GM19452 (cell line): Measurements from ENCODE around the gene PEX10.

ENCODE experiments used
- ATAC-seq: cut with Tn5 transposase; IDR thresholded peaks from one replicate; pipeline ENCODE4 v1.9.1; 2021; ENCODE audit not compliant: unreplicated experiment

The PEX10 gene

GRCh38 chr1:2391041-2391930 is 21.1 kb downstream of the PEX10 start, which contains the start of the genes MORN1 and RER1:
TSS of gene MORN1 (minus strand) at chr1:2391554. CDS start at chr1:2391533, 21 bp downstream.
TSS of gene RER1 (plus strand) at chr1:2391841. CDS start at chr1:2395791, 3,950 bp downstream.
- ATAC-seq, result peak; percentile 83

DNA sequence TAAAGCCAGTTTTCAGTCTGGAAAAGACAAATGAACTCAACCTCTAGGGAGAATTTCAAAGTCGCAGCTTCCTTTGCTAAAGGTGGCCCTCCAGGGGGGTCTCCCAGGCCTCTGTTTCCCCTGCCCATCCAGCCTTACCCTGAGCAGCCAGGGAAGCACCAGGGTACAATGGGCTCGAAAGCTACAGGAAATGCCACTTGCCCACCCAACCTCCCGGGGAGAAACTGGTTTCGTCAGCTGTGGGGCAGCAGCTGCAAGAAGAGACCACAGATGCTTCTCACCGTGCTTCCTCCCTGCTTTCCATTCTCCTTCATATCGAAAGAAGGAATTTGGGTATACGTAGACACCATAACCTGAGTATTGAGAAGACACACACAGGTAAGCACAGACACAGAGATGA is 22.7 kb downstream of the PEX10 start:
- no peak for ATAC-seq

DNA sequence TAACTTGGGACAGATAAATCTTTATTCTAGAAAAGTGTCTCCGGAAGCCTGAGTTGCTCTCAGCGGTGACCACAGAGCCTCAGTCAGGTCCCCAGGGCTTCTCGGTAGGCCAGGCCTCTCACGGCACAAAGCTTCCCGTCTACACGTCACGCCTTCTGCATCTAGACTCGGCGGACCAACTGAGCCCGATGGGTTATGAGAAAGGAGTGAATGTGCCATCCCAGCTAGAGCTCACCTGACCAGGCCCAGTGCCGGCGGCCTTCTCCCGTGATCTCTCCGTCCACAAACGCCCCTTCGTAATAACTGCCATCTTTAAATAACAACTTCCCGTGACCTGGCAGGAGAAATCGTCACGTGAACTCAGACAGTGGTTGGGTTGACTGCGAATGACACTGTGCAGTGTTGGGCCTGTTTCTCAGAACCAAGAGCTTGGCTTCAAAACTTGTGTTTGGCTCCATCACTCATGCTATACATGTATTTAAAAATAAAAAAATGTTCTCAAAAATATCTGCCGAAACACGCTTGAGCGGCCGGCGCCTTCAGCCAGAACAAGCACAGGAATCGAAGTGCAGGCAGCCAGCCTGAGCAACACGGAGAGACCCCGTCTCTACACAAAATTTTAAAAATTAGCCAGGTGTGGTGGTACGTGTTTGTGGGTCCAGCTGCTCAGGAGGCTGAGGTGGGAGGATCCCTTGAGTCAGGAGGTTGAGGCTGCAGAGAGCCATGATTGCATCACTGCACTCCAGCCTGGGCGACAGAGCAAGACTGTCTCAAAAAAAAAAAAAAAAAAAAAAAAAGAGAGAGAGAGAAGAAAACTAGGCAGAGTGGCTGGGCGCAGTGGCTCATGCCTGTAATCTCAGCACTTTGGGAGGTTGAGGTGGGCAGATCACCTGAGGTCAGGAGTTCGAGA is 24.1 kb downstream of the PEX10 start:
- ATAC-seq, result no peak

DNA sequence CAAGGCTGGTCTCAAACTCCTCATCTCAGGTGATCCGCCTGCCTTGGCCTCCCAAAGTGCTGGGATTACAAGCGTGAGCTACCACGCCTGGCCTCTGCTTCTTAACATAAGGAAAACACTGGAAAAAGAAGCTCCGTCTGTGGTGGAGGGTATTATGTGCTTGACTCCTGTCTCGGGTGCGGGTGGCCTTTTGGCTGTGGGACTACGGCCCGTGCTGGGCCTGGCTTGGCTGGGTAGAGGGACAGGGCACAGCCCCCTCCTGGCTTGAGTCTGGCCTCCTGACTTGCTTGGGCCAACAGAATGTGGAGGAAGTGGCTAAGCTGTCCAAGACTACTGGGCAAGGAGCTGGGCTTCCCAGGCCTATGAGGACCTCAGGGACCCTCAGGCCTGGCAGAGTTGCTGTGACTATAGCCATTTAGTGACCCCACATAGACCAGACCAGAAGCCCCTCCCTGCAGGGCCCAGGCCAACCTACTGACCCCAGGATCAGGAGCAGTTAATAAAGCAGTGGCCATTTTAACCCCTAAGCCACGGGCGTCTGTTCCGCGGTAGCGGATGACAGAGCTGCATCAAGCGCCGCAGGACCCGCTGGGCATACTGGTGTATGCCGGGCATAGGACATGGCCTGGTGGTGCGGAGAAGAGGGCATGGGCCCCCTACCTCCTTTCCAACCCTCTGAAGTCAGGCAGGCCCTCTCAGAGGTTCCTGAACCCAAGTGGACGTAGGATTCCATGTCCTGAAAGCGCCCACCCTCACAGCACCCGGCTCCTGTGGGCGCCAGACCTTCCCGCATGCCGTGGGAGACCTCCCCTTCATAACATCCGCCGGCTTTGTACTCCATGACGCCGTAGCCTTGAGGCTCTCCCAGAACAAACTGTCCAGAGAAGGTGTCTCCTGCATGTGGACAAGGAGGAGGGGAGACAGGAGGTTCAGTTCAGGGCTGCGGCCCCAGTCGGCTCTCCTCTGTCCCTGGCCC is 25.4 kb downstream of the PEX10 start:
- ATAC-seq, result no peak

DNA sequence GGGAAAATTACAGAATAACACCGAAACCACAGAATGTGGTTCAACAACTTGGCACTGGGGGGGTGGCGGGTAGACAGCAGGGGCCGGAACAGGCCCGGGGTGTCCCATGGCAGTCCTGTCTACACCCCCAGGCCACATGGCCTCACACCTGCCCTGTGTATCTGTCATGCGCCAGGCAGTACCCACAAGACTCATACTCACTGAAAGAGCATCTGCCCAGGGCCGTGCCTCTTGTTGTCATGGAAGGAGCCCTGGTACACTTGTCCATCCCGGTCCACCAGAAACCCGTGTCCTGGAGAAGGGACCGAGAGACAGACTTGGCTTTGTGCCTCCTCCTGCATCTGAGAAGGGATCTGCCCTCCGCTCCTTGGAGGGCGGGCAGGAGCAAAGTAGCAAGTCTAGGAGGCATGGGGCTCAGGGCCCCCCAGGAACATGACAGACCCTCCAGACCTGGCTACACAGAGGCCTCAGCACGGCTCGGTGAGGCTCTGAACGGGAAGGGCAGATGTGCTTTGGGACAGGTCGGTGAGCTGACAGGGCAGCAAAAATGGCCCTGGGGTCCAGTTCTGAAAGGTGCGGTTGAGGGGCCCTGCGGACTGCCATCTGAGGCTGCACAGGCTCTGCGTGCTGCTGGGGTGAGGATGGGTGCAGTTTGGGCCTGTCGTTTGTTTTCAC is 26.6 kb downstream of the PEX10 start:
- no peak for ATAC-seq

DNA sequence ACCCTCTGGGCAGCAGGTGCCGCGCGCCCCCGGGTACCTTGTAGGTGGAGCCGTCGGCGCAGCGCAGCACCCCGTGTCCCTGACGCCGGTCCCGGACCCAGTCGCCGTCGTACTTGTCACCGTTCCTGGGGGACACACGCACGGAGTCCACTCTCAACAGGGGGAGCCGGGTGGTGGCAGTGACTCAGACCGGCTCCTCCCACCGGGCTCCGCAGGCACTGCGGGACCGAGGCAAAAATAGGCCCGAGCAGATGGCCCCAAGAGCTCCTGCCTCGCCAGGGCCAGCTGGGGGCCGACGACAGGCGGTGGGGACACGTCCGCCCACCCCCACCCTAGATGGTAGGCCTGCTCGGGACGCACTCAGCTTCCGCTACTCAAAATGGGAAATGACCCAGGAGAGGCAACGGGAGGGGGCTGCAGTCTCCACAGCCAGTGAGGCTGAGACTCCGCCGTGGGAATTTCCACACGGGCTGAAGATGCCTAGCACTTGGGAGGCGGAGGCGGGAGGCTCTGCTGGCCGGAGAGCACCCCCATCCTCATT is 27.4 kb downstream of the PEX10 start:
- no peak for ATAC-seq

DNA sequence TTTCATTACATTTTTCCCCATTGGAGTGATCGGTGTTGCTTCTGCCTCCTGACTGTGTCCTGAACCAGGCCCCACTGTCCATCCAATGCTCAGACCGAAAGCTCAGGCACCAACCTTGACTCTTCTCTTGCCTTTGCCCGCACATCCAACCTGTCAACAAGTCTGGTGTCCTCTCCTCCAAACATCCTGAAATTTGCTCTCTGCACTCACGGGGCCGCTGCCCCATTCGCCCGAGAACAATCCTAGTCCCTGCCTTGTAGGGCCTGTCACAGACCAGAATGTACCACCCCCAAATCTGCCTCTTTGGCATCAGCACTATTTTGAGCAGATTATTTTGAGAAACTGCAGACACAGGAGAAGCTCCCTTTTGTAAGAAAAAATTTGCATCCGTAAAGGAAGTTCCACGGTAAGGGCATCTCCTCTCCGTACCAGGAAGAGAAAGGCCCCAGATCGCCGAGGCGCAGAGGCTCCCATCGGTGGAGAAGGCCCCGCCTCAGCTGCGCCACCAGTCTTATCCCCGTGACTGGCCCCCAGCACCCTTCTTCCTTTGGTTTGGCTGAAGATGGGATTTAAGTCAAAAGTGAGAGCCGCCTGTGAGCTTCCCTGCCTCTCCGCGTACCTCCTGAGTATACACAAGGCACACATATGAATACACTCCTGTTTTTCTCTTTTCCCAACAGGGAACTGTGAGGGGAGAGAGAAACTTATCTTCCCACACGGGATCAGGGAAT is 28.1 kb downstream of the PEX10 start:
- ATAC-seq, result no peak

GRCh38 chr1:2383576-2383975 is 28.8 kb downstream of the PEX10 start:
- no peak for ATAC-seq

DNA sequence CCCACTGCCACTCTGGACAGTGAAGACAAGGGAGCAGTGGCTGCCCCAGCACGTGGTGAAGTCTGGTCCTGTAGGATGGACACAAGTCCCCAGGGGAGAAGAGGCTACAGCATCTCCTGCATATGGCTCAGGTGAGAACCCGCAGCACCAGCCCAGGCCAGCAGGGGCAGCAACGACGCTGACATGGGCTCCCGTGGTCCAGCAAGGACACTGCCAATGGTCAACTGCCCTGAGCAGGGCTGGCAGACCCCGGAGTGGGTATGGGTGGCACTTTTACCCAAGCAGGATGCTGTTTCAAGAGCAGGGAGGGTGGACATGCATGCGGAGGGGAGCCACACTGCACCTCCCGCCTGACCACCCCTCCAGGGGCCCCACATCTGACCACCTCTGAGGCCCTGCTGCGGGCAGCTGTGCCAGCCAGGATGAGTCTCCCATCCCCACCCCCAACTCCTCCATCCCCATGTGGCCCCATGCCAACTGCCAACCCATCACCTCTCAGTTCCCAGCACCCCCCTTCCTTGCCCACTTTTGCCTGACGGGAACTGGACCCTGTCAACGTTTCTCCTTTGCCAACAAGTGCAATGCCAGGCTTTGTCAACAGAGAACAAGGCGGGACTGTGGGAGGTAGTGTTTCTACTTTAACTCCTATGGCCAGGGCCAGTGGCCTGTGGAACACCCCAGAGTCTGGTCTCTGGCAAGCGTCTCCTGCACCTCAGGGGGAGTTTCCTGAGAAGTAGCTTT is 29.6 kb downstream of the PEX10 start:
- ATAC-seq, result no peak

GRCh38 chr1:2381741-2382620 is 30.4 kb downstream of the PEX10 start:
- peak; percentile 55 for ATAC-seq

DNA sequence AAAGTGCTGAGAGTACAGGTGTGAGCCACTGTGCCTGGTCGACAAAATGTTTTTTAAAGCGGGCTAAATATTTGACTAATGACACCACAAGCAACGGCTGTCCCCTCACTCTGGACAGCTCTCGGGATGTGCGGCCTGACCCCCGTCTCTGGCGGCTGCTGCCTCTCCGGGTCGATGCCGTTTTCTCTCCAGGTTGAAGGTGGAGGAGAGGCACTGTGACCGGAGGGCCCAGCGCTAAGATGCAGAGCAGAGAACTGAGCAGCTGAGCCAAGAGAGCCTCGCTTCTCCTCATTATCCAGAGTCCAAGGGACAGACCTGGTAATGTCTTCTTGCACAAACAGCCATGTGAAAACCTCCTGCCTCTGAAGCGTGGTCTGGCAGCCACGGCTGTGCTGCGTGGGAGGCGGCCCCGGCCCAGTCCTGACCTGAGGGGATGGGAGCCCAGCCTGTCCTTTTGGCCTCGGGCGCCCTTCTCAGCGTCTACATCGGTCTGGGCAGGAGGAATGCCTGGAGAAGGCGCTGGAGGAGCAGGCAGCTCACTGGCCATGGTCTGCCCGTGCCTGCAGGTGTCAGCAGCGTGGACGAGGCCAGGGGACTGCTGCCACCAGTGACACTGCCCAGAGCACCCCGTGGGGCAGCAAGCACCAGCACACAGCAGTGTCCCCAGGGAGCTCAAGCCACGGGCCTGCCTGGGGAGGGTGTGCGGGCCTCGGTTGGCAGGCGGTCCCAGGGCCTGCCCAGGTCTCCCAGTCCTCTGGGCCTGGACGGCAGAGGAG is 31.4 kb downstream of the PEX10 start:
- no peak for ATAC-seq

- ATAC-seq, result no peak
These were observed 32.5 kb downstream of the PEX10 start for GRCh38 chr1:2379733-2380404.

- no peak for ATAC-seq
These were observed 33.2 kb downstream of the PEX10 start for GRCh38 chr1:2378956-2379732.

- ATAC-seq, result no peak
These were observed 33.9 kb downstream of the PEX10 start for GRCh38 chr1:2378441-2378851.

DNA sequence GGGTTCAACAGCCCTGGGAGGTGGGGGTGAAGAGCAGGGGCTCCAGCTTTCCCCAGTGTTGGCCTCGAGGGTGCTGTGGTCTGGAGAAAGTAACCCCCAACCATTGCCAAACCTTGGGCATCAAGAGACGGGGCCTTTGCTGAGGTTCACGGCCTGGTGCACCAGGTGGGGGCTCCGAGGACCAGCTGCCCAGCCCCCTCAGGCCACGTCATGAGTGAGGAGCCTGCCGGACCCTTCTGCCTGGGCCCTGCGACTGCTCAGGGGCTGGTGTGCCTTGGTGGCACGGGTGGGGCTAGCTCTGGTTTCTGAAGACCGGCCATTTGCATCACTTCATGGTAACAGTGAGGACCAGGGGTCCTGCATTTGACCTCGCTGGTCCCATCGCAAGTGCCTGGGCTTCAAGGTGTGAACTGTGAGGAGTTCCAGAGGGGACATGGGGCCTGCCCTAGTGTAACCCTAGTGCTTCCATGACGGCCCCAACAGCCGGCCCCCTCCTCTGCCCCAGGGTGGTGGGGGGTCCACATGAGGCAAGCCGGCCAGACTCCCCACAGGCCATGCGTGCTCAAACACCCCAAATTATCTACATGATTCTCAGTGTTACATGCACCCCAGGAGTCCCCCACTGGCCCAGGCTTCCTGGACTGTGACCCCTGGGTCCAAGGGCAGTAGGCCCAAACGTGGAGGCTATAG is 34.5 kb downstream of the PEX10 start:
- ATAC-seq, result no peak
